Thyroid gland (tissue), 4 donors: ENCODE measurements around the gene ZFAND4. TPM values are rescaled to one million over a fixed set of nuclear protein-coding genes. Genes with fewer than 3 reads are reported as not detected.
"Not testable (repeated sequence)": the region's sequence is repeated elsewhere in the genome, so short reads cannot be mapped to it uniquely, and the experiment has no call there.

Experiments used
- DNase-seq, 2 donors: peaks; one replicate each; pipeline ENCODE4 v3.0.0-alpha.2; 2019
- H3K27ac ChIP-seq, 3 donors: fragments of 200-600 bp; sonication (generic); 1 replicate in 2 of 3; 2 replicates in 1 of 3; pipeline ENCODE4 v1.5.1; 2016 to 2019; ENCODE audit warnings: mild to moderate bottlenecking in 1 of 3, moderate library complexity in 1 of 3
- H3K27me3 ChIP-seq: fragments of 200-600 bp; sonication (generic); one replicate; pipeline ENCODE4 v1.5.1; 2019
- H3K36me3 ChIP-seq, 2 donors: fragments of 200-600 bp; sonication (generic); one replicate each; pipeline ENCODE4 v1.5.1; 2016 to 2019
- H3K4me1 ChIP-seq, 2 donors: fragments of 200-600 bp; sonication (generic); one replicate each; pipeline ENCODE4 v1.5.1; 2017 to 2019
- H3K4me3 ChIP-seq, 3 donors: fragments of 200-600 bp; sonication (generic); replicated peaks in 1 of 3; 1 replicate in 2 of 3; 2 replicates in 1 of 3; pipeline ENCODE4 v1.5.1; 2016; ENCODE audit warnings: mild to moderate bottlenecking in 1 of 3
- H3K9me3 ChIP-seq: fragments of 200-600 bp; sonication (generic); one replicate; pipeline ENCODE4 v1.5.1; 2017
- CTCF ChIP-seq, 6 experiments: fragments of 200-600 bp in 3 of 6; fragments of 450-650 bp in 3 of 6; sonication (generic) in 3 of 6; IDR thresholded peaks; one replicate each; pipeline ENCODE4 v1.5.1; 2016 to 2019; ENCODE audit warnings: antibody characterized with exemption in 6 of 6, mild to moderate bottlenecking in 2 of 6, inconsistent platforms in 1 of 6, moderate library complexity in 1 of 6
- POLR2A ChIP-seq, 2 donors: fragments of 450-650 bp; IDR thresholded peaks; one replicate each; pipeline ENCODE4 v1.6.1; 2017; ENCODE audit warnings: antibody characterized with exemption in 2 of 2, mild to moderate bottlenecking in 2 of 2, moderate library complexity in 1 of 2
- WGBS, 2 donors: methylation state at CpG; one replicate each; pipeline ENCODE4 v1.1.5; 2017; 5-methylcytosine and 5-hydroxymethylcytosine counted together
- intact Hi-C: fragments of 100-400 bp; cut with DNase I; formaldehyde crosslinking; loops from one replicate; pipeline ENCODE4 v1.15.1; 2023
- total RNA-seq, 4 donors: library from RNA; depleted of rRNA; stranded (reverse); fragments of >200 nt; gene quantifications; one replicate each; pipeline ENCODE4 v1.2.3, GENCODE V29; 2016

ZFAND4 gene
- total RNA-seq, 4 donors from 2014 or later, result 43.2 to 52.0 (median 49.9) TPM

GRCh38 chr10:45607276-45607675, 65.3 kb downstream of the ZFAND4 start:
- intact Hi-C loops, result no loop called here
- no peaks in the 10 kb centered on the region for H3K27me3 ChIP-seq
- no peak for TF ChIP-seq POLR2A (IDR thresholded peaks at IDR 0.05)
- TF ChIP-seq CTCF (IDR thresholded peaks at IDR 0.05), result no peak
- no peaks in the 10 kb centered on the region for H3K9me3 ChIP-seq
- WGBS, 2 donors, result 100% methylated on average over 1 of the region's 1 CpG
- peaks cover 4 to 5% of the 10 kb centered on the region in 2 donors for H3K36me3 ChIP-seq
- no peak overlapping the region for H3K27ac ChIP-seq
- H3K4me3 ChIP-seq, result no peak overlapping the region
- no peak for DNase-seq
- no peaks in the 10 kb centered on the region for H3K4me1 ChIP-seq

- no peaks in the 10 kb centered on the region for H3K36me3 ChIP-seq
Measured at GRCh38 chr10:45602836-45603235, 69.7 kb downstream of the ZFAND4 start.

GRCh38 chr10:45602082-45602730, 70.4 kb downstream of the ZFAND4 start:
- H3K36me3 ChIP-seq, result no peaks in the 10 kb centered on the region

More at GRCh38 chr10:45602836-45603235, 69.7 kb downstream of the ZFAND4 start:
- Histone ChIP-seq H3K27ac (no peak overlapping the region), H3K4me1 (no peaks in the 10 kb centered on the region), H3K27me3 (no peaks in the 10 kb centered on the region), H3K4me3 (no peak overlapping the region), H3K9me3 (no peaks in the 10 kb centered on the region)
- intact Hi-C loops, result no loop called here
- TF ChIP-seq POLR2A (IDR thresholded peaks at IDR 0.05) (no peak), CTCF (IDR thresholded peaks at IDR 0.05) (no peak)
- WGBS, 2 donors, result 93 to 94% methylated on average over 4 of the region's 4 CpGs
- no peak for DNase-seq

GRCh38 chr10:45601254-45601930, 71.2 kb downstream of the ZFAND4 start:
- intact Hi-C loops, H3K27ac ChIP-seq, H3K9me3 ChIP-seq, H3K4me3 ChIP-seq, H3K27me3 ChIP-seq, H3K36me3 ChIP-seq, DNase-seq, H3K4me1 ChIP-seq: not testable (repeated sequence)
- WGBS, 2 donors, result 85 to 94% methylated on average over 15 to 16 of the region's 16 CpGs

More at GRCh38 chr10:45602082-45602730, 70.4 kb downstream of the ZFAND4 start:
- Histone ChIP-seq H3K9me3 (no peaks in the 10 kb centered on the region), H3K4me3 (no peak overlapping the region), H3K27ac (no peak overlapping the region), H3K27me3 (no peaks in the 10 kb centered on the region), H3K4me1 (no peaks in the 10 kb centered on the region)
- DNase-seq, result no peak
- intact Hi-C loops, result no loop called here
- WGBS, 2 donors, result 95 to 98% methylated on average over 3 of the region's 3 CpGs
- TF ChIP-seq CTCF (IDR thresholded peaks at IDR 0.05) (no peak), POLR2A (IDR thresholded peaks at IDR 0.05) (no peak)

- DNase-seq, result peak in 1 of 2 donors; percentile 8
- 33 to 36% methylated on average over 23 to 32 of the region's 47 CpGs for WGBS, 2 donors
- H3K36me3 ChIP-seq, H3K4me3 ChIP-seq, H3K27me3 ChIP-seq, H3K27ac ChIP-seq, intact Hi-C loops, H3K4me1 ChIP-seq, H3K9me3 ChIP-seq: not testable (repeated sequence)
Measured at GRCh38 chr10:45600337-45601253, 72.0 kb downstream of the ZFAND4 start.
